Astrocyte of the spinal cord (primary cell): Measurements from ENCODE around the gene DSTYK.
A peak's percentile ranks its signal among the peaks of the same experiment; 100 is the strongest.
"Not testable (repeated sequence)": the region's sequence is repeated elsewhere in the genome, so short reads cannot be mapped to it uniquely, and the experiment has no call there.

Source experiments
- DNase-seq: peaks from one replicate; pipeline ENCODE4 v3.0.0; 2011; ENCODE audit warnings: low read depth, low spot score
- H3K4me3 ChIP-seq: 2 replicates; pipeline ENCODE4 v1.5.1; 2011; ENCODE audit warnings: low read depth, mild to moderate bottlenecking, low read length, moderate library complexity
- CTCF ChIP-seq: IDR thresholded peaks from 2 replicates; pipeline ENCODE4 v1.5.1; 2012; ENCODE audit warnings: low read depth, mild to moderate bottlenecking, low read length, inconsistent platforms
- in situ Hi-C: cut with HindIII; loops from 2 replicates; pipeline ENCODE4 v1.10.0; 2017; ENCODE audit warnings: low sequenced_read_pairs

Gene DSTYK

DNA sequence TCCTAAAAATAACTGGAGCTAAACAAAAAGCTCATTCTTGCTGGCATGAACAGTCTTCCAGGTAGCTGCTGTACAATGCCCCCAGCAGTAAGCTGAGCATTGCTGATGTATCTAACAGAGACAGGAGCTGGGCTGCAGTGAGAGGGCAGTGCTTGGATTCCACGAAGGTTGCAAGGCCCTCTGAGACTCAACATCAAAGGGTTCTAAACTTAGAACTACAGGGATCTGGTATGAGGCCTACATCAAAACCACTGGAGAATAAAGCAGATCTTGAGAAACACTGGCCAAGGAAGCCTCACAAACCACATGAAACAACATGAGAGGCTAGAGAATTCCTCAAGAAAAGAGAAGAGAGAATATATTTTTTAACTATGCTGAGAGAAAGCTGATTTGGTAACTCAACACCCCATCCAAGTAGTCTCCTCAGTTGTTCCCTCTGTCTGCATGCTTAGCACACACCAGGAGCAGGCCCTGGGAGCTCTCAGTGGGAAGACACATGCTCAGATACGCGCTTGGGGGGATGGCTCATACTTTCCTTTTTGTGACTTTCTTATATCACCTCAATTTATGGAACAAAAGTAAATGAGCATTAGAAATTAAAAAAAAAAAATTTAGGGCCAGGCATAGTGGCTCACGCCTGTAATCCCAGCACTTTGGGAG is 27.7 kb downstream of the DSTYK start:
- in situ Hi-C loops, result no loop called here
- no peak for TF ChIP-seq CTCF
- peak; percentile 77 for DNase-seq
- H3K4me3 ChIP-seq, result no peak overlapping the region

GRCh38 chr1:205182930-205183329 is 28.6 kb downstream of the DSTYK start:
- no peak overlapping the region for H3K4me3 ChIP-seq
- in situ Hi-C loops, result no loop called here
- DNase-seq, result no peak
- TF ChIP-seq CTCF, result no peak

DNA sequence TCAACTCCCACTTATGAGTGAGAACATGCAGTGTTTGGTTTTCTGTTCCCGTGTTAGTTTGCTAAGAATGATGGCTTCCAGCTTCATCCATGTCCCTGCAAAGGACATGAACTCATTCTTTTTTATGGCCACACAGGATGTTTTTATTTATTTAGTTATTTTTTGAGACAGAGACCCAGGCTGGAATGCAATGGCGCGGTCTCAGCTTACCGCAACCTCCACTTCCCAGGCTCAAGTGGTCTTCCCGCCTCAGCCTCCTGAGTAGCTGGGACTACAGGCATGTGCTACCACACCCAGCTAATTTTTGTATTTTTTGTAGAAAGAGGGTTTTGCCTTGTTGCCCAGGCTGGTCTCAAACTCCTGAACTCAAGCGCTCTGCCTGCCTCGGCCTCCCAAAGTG is 31.2 kb downstream of the DSTYK start:
- DNase-seq, H3K4me3 ChIP-seq, in situ Hi-C loops: not testable (repeated sequence)

DNA sequence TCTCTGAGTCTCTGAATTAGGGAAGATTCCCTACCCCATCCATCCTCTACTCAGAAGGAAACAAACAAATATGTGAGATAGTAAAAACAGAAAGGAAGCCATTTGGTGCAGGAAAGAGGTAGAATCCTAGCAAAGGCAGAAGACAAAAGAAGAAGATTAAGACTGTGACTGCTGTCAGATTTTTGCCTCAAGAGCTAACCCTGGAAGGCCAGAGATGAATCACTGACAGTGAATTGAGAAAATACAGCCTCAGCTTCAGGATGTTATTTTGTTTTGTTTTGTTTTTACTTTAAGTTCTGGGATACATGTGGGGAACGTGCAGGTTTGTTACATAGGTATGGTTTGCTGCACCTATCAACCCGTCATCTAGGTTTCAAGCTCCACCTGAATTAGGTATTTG is 31.7 kb downstream of the DSTYK start:
- in situ Hi-C loops, result no loop called here
- DNase-seq, result no peak
- TF ChIP-seq CTCF, result no peak
- H3K4me3 ChIP-seq, result no peak overlapping the region

DNA sequence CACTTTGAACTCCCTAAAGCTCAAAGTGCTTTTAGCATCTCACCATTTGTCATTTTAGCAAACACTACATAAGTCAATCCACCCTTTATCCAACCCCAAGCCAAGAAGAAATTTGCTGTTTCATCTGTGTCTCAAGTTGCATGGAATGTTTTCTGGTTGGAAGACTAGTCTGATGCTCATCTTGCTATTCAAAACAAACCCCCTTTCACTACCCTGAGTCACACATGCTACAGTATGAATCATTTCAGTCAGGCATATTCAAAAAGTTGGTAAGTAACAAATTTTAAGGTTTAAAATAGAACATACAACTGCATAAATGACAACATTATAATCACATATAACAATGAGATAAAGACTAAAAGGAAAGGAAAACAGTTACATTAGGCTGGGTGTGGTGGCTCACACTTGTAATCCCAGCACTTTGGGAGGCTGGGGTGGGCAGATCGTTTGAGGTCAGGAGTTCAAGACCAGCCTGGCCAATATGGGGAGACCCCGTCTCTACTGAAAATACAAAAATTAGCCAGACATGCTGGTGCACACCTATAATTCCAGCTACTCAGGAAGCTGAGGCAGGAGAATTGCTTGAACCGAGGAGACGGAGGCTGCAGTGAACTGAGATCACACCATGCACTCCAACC is 38.7 kb downstream of the DSTYK start:
- no peak overlapping the region for H3K4me3 ChIP-seq
- in situ Hi-C loops, result no loop called here
- no peak for TF ChIP-seq CTCF
- DNase-seq, result peak; percentile 95

GRCh38 chr1:205171369-205171768 is 40.1 kb downstream of the DSTYK start:
- in situ Hi-C loops, result no loop called here
- TF ChIP-seq CTCF, result no peak
- DNase-seq, result no peak

DNA sequence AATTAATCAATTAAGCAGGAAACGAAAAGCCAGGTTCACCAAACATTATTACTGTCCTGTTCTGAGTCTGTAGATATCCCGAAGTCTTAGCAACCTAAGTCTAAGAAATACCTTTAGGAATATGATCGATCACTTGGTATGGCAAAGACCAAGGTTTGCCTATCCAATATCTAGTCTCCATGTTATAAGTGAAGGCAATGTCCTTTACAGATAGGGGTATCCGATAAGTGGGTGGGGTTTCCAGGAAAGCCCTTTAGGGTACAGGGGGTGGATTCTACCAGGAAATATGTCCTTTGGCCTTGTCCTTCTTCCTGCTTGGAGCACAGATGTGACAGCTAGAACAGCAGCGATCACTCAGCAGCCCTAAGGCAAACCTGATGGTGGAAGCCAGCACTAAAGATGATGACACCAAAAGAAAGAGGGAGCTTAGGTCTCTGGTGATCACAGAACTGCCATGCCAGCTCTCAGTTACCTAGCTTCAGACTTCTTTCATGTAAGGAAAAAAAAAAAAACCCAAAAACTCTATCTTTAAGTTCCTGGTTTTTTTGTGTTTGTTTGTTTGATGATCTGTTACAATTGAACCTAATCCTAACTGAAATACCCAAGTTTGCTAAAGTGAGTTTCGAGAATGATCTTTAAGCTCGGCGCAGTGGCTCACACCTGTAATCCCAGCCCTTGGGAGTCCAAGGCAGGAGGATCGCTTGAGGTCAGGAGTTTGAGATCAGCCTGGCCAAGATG is 40.8 kb downstream of the DSTYK start:
- in situ Hi-C loops, result no loop called here
- no peak for TF ChIP-seq CTCF
- no peak for DNase-seq
- no peak overlapping the region for H3K4me3 ChIP-seq

More at GRCh38 chr1:205171369-205171768, 40.1 kb downstream of the DSTYK start:
- H3K4me3 ChIP-seq, result no peak overlapping the region
